Vagina (tissue), 2 donors: ENCODE data around the gene ADGRE1. TPM values are rescaled to one million over a fixed set of nuclear protein-coding genes. Genes with fewer than 3 reads are reported as not detected.

ENCODE experiments used
- DNase-seq, 2 donors: peaks; one replicate each; pipeline ENCODE4 v3.0.0-alpha.2; 2017; ENCODE audit errors: extremely low spot score in 2 of 2
- H3K27ac ChIP-seq: fragments of 200-600 bp; sonication (generic); one replicate; pipeline ENCODE4 v1.5.1; 2019
- H3K27me3 ChIP-seq: fragments of 200-600 bp; sonication (generic); one replicate; pipeline ENCODE4 v1.5.1; 2019
- H3K36me3 ChIP-seq, 2 donors: fragments of 200-600 bp; sonication (generic); one replicate each; pipeline ENCODE4 v1.5.1; 2017 to 2019
- H3K4me1 ChIP-seq: fragments of 200-600 bp; sonication (generic); one replicate; pipeline ENCODE4 v1.5.1; 2019
- H3K4me3 ChIP-seq, 2 donors: fragments of 200-600 bp; sonication (generic); 1 replicate in 1 of 2; 2 replicates in 1 of 2; pipeline ENCODE4 v1.5.1; 2016 to 2019
- H3K9me3 ChIP-seq: fragments of 200-600 bp; sonication (generic); one replicate; pipeline ENCODE4 v1.5.1; 2019
- CTCF ChIP-seq, 3 experiments: fragments of 450-650 bp in 2 of 3; fragments of 200-600 bp in 1 of 3; sonication (generic) in 1 of 3; IDR thresholded peaks; one replicate each; pipeline ENCODE4 v1.5.1; 2017 to 2019; ENCODE audit warnings: antibody characterized with exemption in 3 of 3, mild to moderate bottlenecking in 2 of 3, moderate library complexity in 2 of 3
- POLR2A ChIP-seq, 2 donors: fragments of 450-650 bp; IDR thresholded peaks; one replicate each; pipeline ENCODE4 v1.6.1; 2017; ENCODE audit warnings: antibody characterized with exemption in 2 of 2, mild to moderate bottlenecking in 2 of 2, moderate library complexity in 2 of 2
- POLR2AphosphoS5 ChIP-seq, 2 donors: sonication (generic); formaldehyde crosslinking; IDR thresholded peaks; one replicate each; pipeline ENCODE4 v1.9.0; 2017; ENCODE audit warnings: antibody characterized with exemption in 2 of 2, mild to moderate bottlenecking in 2 of 2, low read depth in 1 of 2; ENCODE audit not compliant: insufficient read depth in 1 of 2
- intact Hi-C: fragments of 100-400 bp; cut with DNase I; formaldehyde crosslinking; loops from one replicate; pipeline ENCODE4 v1.15.1; 2023
- total RNA-seq: library from RNA; depleted of rRNA; stranded (reverse); fragments of >200 nt; gene quantifications from one replicate; pipeline ENCODE4 v1.2.3, GENCODE V29; 2016

ADGRE1 gene, protein sequence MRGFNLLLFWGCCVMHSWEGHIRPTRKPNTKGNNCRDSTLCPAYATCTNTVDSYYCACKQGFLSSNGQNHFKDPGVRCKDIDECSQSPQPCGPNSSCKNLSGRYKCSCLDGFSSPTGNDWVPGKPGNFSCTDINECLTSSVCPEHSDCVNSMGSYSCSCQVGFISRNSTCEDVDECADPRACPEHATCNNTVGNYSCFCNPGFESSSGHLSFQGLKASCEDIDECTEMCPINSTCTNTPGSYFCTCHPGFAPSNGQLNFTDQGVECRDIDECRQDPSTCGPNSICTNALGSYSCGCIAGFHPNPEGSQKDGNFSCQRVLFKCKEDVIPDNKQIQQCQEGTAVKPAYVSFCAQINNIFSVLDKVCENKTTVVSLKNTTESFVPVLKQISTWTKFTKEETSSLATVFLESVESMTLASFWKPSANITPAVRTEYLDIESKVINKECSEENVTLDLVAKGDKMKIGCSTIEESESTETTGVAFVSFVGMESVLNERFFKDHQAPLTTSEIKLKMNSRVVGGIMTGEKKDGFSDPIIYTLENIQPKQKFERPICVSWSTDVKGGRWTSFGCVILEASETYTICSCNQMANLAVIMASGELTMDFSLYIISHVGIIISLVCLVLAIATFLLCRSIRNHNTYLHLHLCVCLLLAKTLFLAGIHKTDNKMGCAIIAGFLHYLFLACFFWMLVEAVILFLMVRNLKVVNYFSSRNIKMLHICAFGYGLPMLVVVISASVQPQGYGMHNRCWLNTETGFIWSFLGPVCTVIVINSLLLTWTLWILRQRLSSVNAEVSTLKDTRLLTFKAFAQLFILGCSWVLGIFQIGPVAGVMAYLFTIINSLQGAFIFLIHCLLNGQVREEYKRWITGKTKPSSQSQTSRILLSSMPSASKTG
- total RNA-seq, result not detected

DNA sequence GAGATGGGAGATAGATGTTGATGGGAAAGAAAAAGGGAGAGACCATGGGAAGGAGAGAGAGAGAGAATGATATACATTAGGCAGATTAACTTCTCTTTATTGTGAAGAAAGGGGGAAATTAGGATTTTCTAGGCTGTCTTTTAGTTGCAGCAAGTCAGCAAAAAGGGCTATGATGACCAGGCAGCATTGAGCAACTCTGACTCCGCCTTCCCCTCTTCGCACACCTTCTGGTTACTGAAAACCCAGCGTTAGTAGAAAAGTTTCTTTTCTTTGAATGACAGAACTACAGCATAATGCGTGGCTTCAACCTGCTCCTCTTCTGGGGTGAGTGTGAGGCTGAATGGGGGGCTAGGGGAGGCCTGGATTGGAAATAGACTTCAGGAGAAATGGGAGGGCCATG lies at the start of gene ADGRE1:
Gene ADGRE1 (plus strand): TSS at position 264 of the 400 bp plus-strand sequence. CDS start 30 bp downstream, at position 294.
- no peak for DNase-seq
- Histone ChIP-seq H3K4me3 (no peak within 1 kb of the TSS), H3K9me3 (no peaks in the 10 kb centered on the region), H3K27ac (no peak within 1 kb of the TSS), H3K4me1 (no peaks in the 10 kb centered on the region), H3K27me3 (no peaks in the 10 kb centered on the region), H3K36me3 (no peaks in the 10 kb centered on the region)
- intact Hi-C loops, result no loop called here
- TF ChIP-seq POLR2A (IDR thresholded peaks at IDR 0.05) (no peak), CTCF (IDR thresholded peaks at IDR 0.05) (no peak), POLR2AphosphoS5 (IDR thresholded peaks at IDR 0.05; ENCODE audit: insufficient read depth in 1 of 2, low read depth in 1 of 2) (no peak)

DNA sequence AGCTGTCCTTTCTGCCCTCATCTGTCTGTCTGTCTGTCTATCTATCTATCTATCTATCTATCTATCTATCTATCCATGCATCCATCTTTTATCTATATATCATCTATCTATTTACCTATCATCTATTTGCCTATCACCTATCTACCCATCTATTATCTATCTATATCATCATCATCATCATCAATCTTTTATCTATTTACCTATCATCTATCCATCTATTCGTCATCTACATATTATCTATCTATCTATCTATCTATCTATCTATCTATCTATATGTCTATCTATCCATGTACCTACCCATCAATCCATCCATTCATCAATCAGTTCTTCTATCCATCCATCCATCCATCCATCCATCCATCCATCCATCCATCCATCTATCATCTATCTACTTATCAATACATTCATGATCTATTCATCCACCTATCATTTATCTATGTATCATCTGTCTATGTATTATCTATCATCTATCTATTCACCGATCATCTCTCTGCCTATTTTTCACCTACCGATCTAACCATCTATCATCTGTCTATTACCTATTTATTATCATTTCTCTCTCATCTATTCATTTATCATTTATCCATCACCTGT lies 49.2 kb upstream of the ADGRE1 start:
- intact Hi-C loops, result no loop called here
- no peaks in the 10 kb centered on the region for H3K9me3 ChIP-seq
- no peaks in the 10 kb centered on the region for H3K27me3 ChIP-seq
- H3K27ac ChIP-seq, result no peak overlapping the region
- no peaks in the 10 kb centered on the region for H3K36me3 ChIP-seq
- TF ChIP-seq CTCF (IDR thresholded peaks at IDR 0.05) (no peak), POLR2AphosphoS5 (IDR thresholded peaks at IDR 0.05; ENCODE audit: insufficient read depth in 1 of 2, low read depth in 1 of 2) (no peak), POLR2A (IDR thresholded peaks at IDR 0.05) (no peak)
- H3K4me3 ChIP-seq, result no peak overlapping the region
- H3K4me1 ChIP-seq, result no peaks in the 10 kb centered on the region
- DNase-seq, result no peak

- TF ChIP-seq CTCF (IDR thresholded peaks at IDR 0.05) (no peak), POLR2AphosphoS5 (IDR thresholded peaks at IDR 0.05; ENCODE audit: insufficient read depth in 1 of 2, low read depth in 1 of 2) (no peak), POLR2A (IDR thresholded peaks at IDR 0.05) (no peak)
- Histone ChIP-seq H3K4me3 (no peak overlapping the region), H3K36me3 (no peaks in the 10 kb centered on the region), H3K27ac (no peak overlapping the region), H3K27me3 (no peaks in the 10 kb centered on the region), H3K4me1 (no peaks in the 10 kb centered on the region), H3K9me3 (no peaks in the 10 kb centered on the region)
- intact Hi-C loops, result no loop called here
- DNase-seq, result no peak
Measured at GRCh38 chr19:6842871-6843607, 44.3 kb upstream of the ADGRE1 start.

DNA sequence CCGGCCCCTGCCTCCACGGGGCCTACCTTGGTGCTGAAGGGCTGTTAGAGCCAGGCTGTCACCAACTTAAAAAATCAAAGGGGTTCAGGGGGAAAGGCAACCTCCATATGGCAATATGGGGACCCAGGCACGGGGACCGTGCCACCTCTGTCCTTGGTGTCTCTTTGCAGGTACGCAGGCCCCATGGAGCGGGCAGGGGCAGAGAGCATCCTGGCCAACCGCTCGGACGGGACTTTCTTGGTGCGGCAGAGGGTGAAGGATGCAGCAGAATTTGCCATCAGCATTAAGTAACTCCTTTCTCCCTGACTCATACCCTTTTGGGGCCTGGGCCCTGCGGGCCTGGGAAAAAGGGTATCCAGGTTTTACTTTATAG lies 39.6 kb upstream of the ADGRE1 start:
- Histone ChIP-seq H3K36me3 (no peaks in the 10 kb centered on the region), H3K9me3 (no peaks in the 10 kb centered on the region), H3K27ac (no peak overlapping the region), H3K27me3 (no peaks in the 10 kb centered on the region), H3K4me1 (no peaks in the 10 kb centered on the region), H3K4me3 (no peak overlapping the region)
- TF ChIP-seq POLR2AphosphoS5 (IDR thresholded peaks at IDR 0.05; ENCODE audit: insufficient read depth in 1 of 2, low read depth in 1 of 2) (no peak), POLR2A (IDR thresholded peaks at IDR 0.05) (no peak), CTCF (IDR thresholded peaks at IDR 0.05) (no peak)
- intact Hi-C loops, result no loop called here
- no peak for DNase-seq
